ENCODE results near the gene KDM5D. TPM values are rescaled to one million over a fixed set of nuclear protein-coding genes. Genes with fewer than 3 reads are reported as not detected.

Gene KDM5D
- total and polyA plus RNA-seq, 2 donors (not counting 3 experiments of a cell fraction or from before 2014, with no cell fraction given), result 30.3 to 40.2 TPM

GRCh38 chrY:19715226-19715625 lies 29.3 kb downstream of the KDM5D start:
- CTCF ChIA-PET, result no interaction called here

More at GRCh38 chrY:19715226-19715625, 29.3 kb downstream of the KDM5D start:
- Histone ChIP-seq H3K9me1 (replicated peaks; ENCODE audit: control insufficient read depth, extremely low read depth, insufficient read depth, low read length) (no peaks in the 10 kb centered on the region), H3K4me3 (replicated peaks in 1 of 3; ENCODE audit: insufficient read depth in 1 of 3, low read depth in 1 of 3, low read length in 3 of 3) (no peak overlapping the region), H2AFZ (ENCODE audit: low read depth, low read length) (no peak overlapping the region), H3K4me1 (ENCODE audit: control insufficient read depth, extremely low read depth, insufficient read depth, low read length) (no peaks in the 10 kb centered on the region), H3K4me2 (ENCODE audit: insufficient read depth, low read length) (no peak overlapping the region), H3K9ac (replicated peaks; ENCODE audit: extremely low read depth, insufficient read depth, low read length) (no peak overlapping the region), H3K9me3 (replicated peaks; ENCODE audit: control insufficient read depth, insufficient read depth, low read length) (no peaks in the 10 kb centered on the region), H3K36me3 (ENCODE audit: control insufficient read depth in 2 of 2, extremely low read depth in 1 of 2, insufficient read depth in 2 of 2, low read length in 2 of 2) (peaks cover 0 to 9% of the 10 kb centered on the region in 2 experiments), H3K27me3 (ENCODE audit: control insufficient read depth in 2 of 2, insufficient read depth in 2 of 2, low read length in 2 of 2) (no peaks in the 10 kb centered on the region), H3K79me2 (ENCODE audit: control insufficient read depth, insufficient read depth, low read length) (no peaks in the 10 kb centered on the region), H4K20me1 (replicated peaks; ENCODE audit: control insufficient read depth, extremely low read depth, insufficient read depth, low read length) (no peaks in the 10 kb centered on the region), H3K27ac (ENCODE audit: insufficient read depth, low read depth, low read length) (no peak overlapping the region)
- no peak for FAIRE-seq
- POLR2A ChIA-PET, result no interaction called here
- intact Hi-C loops (cut with micrococcal nuclease) (loop anchor here (10.0 kb wide), 1 partner anchor 150 kb away; no protein-coding TSS in a partner anchor), dilution Hi-C loops (cut with MboI; ENCODE audit: extremely low pct_ligation_motif_present, low sequenced_read_pairs) (no loop called here)
- TF ChIP-seq, protein P1, sequence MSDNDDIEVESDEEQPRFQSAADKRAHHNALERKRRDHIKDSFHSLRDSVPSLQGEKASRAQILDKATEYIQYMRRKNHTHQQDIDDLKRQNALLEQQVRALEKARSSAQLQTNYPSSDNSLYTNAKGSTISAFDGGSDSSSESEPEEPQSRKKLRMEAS (IDR thresholded peaks at IDR 0.05; ENCODE audit: insufficient read depth, insufficient read length), result no peak
- TF ChIP-seq, protein P2, sequence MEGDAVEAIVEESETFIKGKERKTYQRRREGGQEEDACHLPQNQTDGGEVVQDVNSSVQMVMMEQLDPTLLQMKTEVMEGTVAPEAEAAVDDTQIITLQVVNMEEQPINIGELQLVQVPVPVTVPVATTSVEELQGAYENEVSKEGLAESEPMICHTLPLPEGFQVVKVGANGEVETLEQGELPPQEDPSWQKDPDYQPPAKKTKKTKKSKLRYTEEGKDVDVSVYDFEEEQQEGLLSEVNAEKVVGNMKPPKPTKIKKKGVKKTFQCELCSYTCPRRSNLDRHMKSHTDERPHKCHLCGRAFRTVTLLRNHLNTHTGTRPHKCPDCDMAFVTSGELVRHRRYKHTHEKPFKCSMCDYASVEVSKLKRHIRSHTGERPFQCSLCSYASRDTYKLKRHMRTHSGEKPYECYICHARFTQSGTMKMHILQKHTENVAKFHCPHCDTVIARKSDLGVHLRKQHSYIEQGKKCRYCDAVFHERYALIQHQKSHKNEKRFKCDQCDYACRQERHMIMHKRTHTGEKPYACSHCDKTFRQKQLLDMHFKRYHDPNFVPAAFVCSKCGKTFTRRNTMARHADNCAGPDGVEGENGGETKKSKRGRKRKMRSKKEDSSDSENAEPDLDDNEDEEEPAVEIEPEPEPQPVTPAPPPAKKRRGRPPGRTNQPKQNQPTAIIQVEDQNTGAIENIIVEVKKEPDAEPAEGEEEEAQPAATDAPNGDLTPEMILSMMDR (IDR thresholded peaks at IDR 0.05; ENCODE audit: extremely low read depth in 1 of 2, insufficient read depth in 1 of 2, low read depth in 1 of 2, low read length in 2 of 2), result no peak
- TF ChIP-seq POLR2AphosphoS5 (IDR thresholded peaks at IDR 0.05; ENCODE audit: insufficient read depth, low read depth, low read length), result no peak
- no peak for TF ChIP-seq JUN (IDR thresholded peaks at IDR 0.05; ENCODE audit: borderline replicate concordance, insufficient read depth, insufficient read length, low read depth)
- TF ChIP-seq EZH2 (IDR thresholded peaks at IDR 0.05; ENCODE audit: borderline replicate concordance, low read depth, low read length, severe bottlenecking), result no peak
- TF ChIP-seq MYC (IDR thresholded peaks at IDR 0.05; ENCODE audit: low read depth, low read length), result no peak
- TF ChIP-seq POLR2A (IDR thresholded peaks at IDR 0.05; ENCODE audit: low read depth, low read length), result no peak
- no peak for TF ChIP-seq FOS (IDR thresholded peaks at IDR 0.05; ENCODE audit: borderline replicate concordance, insufficient read depth, low read length)
- DNase-seq (ENCODE audit: low read depth, low spot score), result no peak
- no TSS peak for BruUV-seq (replicated peaks)
